Nephron (organoid): Measurements from ENCODE around the gene CACNG6.
A peak's percentile ranks its signal among the peaks of the same experiment; 100 is the strongest.

ENCODE experiments used
- H3K27ac Mint-ChIP-seq, 3 experiments: 2 replicates each; pipeline ENCODE4 v1.8.0; 2020; ENCODE audit warnings: mixed read lengths in 3 of 3, mild to moderate bottlenecking in 2 of 3, moderate library complexity in 1 of 3
- H3K27me3 Mint-ChIP-seq: 2 replicates; pipeline ENCODE4 v1.8.0; 2021; ENCODE audit warnings: low read depth, mild to moderate bottlenecking, moderate library complexity, mixed read lengths
- H3K36me3 Mint-ChIP-seq: 2 replicates; pipeline ENCODE4 v1.8.0; 2020; ENCODE audit warnings: low read depth, mixed read lengths
- H3K4me1 Mint-ChIP-seq: 2 replicates; pipeline ENCODE4 v1.8.0; 2020; ENCODE audit warnings: mixed read lengths
- H3K4me3 Mint-ChIP-seq, 3 experiments: 2 replicates each; pipeline ENCODE4 v1.8.0; 2020; ENCODE audit warnings: mild to moderate bottlenecking in 3 of 3, mixed read lengths in 3 of 3, moderate library complexity in 2 of 3
- H3K9me3 Mint-ChIP-seq: 2 replicates; pipeline ENCODE4 v1.8.0; 2020; ENCODE audit warnings: mixed read lengths
- CTCF ChIP-seq, 3 experiments: fragments of 200-600 bp; sonication (generic); IDR thresholded peaks; one replicate each; pipeline ENCODE4 v1.5.0; 2021; ENCODE audit warnings: antibody characterized with exemption in 3 of 3; ENCODE audit not compliant: unreplicated experiment in 3 of 3

The CACNG6 gene

GRCh38 chr19:53988981-53989380, 2.5 kb upstream of the CACNG6 start:
- H3K4me3 Mint-ChIP-seq = peak overlapping the region; percentile 11 to 37 (median 31)
- H3K27me3 Mint-ChIP-seq = peaks cover 22% of the 10 kb centered on the region
- no peaks in the 10 kb centered on the region for H3K36me3 Mint-ChIP-seq
- peaks cover 8% of the 10 kb centered on the region for H3K4me1 Mint-ChIP-seq
- no peak for TF ChIP-seq CTCF (IDR thresholded peaks at IDR 0.05; ENCODE audit: unreplicated experiment in 3 of 3)
- H3K27ac Mint-ChIP-seq = peak overlapping the region in 2 of 3 experiments; percentile 0 to 15
- H3K9me3 Mint-ChIP-seq = no peaks in the 10 kb centered on the region

- Mint-ChIP-seq H3K27me3 (peaks cover 28% of the 10 kb centered on the region), H3K27ac (peak overlapping the region in 2 of 3 experiments; percentile 0 to 54), H3K4me3 (peak overlapping the region in 2 of 3 experiments; percentile 59 to 75), H3K4me1 (peaks cover 14% of the 10 kb centered on the region), H3K9me3 (no peaks in the 10 kb centered on the region), H3K36me3 (no peaks in the 10 kb centered on the region)
- TF ChIP-seq CTCF (IDR thresholded peaks at IDR 0.05; ENCODE audit: unreplicated experiment in 3 of 3) = no peak
Measured at GRCh38 chr19:53989600-53990533, 1.6 kb upstream of the CACNG6 start.

GRCh38 chr19:53992211-53992610, 774 bp downstream of the CACNG6 start:
- Mint-ChIP-seq H3K4me1 (peaks cover 14% of the 10 kb centered on the region), H3K27me3 (peaks cover 45% of the 10 kb centered on the region), H3K27ac (peak overlapping the region in 2 of 3 experiments; percentile 23 to 46), H3K36me3 (no peaks in the 10 kb centered on the region), H3K9me3 (no peaks in the 10 kb centered on the region), H3K4me3 (peak overlapping the region; percentile 74 to 83 (median 81))
- no peak for TF ChIP-seq CTCF (IDR thresholded peaks at IDR 0.05; ENCODE audit: unreplicated experiment in 3 of 3)

GRCh38 chr19:53992815-53993214, 1.4 kb downstream of the CACNG6 start:
- Mint-ChIP-seq H3K4me1 (peaks cover 14% of the 10 kb centered on the region), H3K27me3 (peaks cover 51% of the 10 kb centered on the region), H3K4me3 (peak overlapping the region; percentile 74 to 83 (median 81)), H3K27ac (no peak overlapping the region), H3K36me3 (no peaks in the 10 kb centered on the region), H3K9me3 (no peaks in the 10 kb centered on the region)
- TF ChIP-seq CTCF (IDR thresholded peaks at IDR 0.05; ENCODE audit: unreplicated experiment in 3 of 3) = no peak

- Mint-ChIP-seq H3K27ac (no peak overlapping the region), H3K27me3 (peaks cover 51% of the 10 kb centered on the region), H3K4me3 (peak overlapping the region; percentile 12 to 72 (median 56)), H3K4me1 (peaks cover 14% of the 10 kb centered on the region), H3K9me3 (no peaks in the 10 kb centered on the region), H3K36me3 (no peaks in the 10 kb centered on the region)
- TF ChIP-seq CTCF (IDR thresholded peaks at IDR 0.05; ENCODE audit: unreplicated experiment in 3 of 3) = no peak
Measured at GRCh38 chr19:53993448-53993847, 2.0 kb downstream of the CACNG6 start.
